Stimulated activated effector memory CD8-positive, alpha-beta T cell treated with anti-CD3 and anti-CD28 coated beads, Interleukin-12 subunit alpha, Interleukin-12 subunit beta, amount 100 ng/mL, for 72 hours (primary cell): Measurements from ENCODE around the gene SLC22A23.
A peak's percentile ranks its signal among the peaks of the same experiment; 100 is the strongest.
"Not testable (repeated sequence)": the region's sequence is repeated elsewhere in the genome, so short reads cannot be mapped to it uniquely, and the experiment has no call there.

ENCODE experiments used
- ATAC-seq: fragments of 150-1000 bp; cut with Tn5 transposase; 2 replicates; pipeline ENCODE4 v1.10.0; 2021
- DNase-seq, 2 donors: peaks; one replicate each; pipeline ENCODE4 v3.0.0; 2021 to 2022; ENCODE audit warnings: low spot score in 2 of 2
- H3K27ac Mint-ChIP-seq: one replicate; pipeline ENCODE4 v1.8.0; 2022; ENCODE audit warnings: mild to moderate bottlenecking, mixed read lengths
- H3K36me3 Mint-ChIP-seq: one replicate; pipeline ENCODE4 v1.8.0; 2022; ENCODE audit warnings: mild to moderate bottlenecking, mixed read lengths
- H3K4me1 Mint-ChIP-seq: one replicate; pipeline ENCODE4 v1.8.0; 2022; ENCODE audit warnings: mixed read lengths
- H3K4me3 Mint-ChIP-seq: one replicate; pipeline ENCODE4 v1.8.0; 2022; ENCODE audit warnings: mild to moderate bottlenecking, mixed read lengths
- H3K9me3 Mint-ChIP-seq: one replicate; pipeline ENCODE4 v1.8.0; 2022; ENCODE audit warnings: mixed read lengths

Gene SLC22A23

DNA sequence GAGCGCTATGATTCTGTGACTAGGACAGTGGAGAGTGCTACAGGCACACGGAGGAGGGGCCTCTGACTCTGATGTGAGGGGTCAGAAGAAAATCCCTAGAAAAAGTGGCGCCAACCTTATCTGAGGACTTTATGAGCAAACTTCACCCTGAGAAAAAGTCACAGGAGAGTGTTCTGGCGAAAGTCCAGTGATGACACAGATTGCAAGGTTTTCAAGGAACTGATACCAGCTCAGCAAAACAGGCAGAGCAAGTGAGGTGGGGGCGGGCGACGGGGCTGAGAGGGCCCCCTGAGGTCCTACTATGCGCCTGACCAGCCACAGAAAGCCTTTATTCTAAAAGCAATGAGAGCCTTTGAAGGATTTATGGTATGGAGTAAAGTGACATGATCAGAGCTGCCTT is 73.3 kb downstream of the SLC22A23 start:
- Mint-ChIP-seq H3K4me3 (no peak overlapping the region), H3K4me1 (no peaks in the 10 kb centered on the region), H3K36me3 (no peaks in the 10 kb centered on the region), H3K27ac (no peak overlapping the region), H3K9me3 (no peaks in the 10 kb centered on the region)
- ATAC-seq (no peak), DNase-seq (no peak)

DNA sequence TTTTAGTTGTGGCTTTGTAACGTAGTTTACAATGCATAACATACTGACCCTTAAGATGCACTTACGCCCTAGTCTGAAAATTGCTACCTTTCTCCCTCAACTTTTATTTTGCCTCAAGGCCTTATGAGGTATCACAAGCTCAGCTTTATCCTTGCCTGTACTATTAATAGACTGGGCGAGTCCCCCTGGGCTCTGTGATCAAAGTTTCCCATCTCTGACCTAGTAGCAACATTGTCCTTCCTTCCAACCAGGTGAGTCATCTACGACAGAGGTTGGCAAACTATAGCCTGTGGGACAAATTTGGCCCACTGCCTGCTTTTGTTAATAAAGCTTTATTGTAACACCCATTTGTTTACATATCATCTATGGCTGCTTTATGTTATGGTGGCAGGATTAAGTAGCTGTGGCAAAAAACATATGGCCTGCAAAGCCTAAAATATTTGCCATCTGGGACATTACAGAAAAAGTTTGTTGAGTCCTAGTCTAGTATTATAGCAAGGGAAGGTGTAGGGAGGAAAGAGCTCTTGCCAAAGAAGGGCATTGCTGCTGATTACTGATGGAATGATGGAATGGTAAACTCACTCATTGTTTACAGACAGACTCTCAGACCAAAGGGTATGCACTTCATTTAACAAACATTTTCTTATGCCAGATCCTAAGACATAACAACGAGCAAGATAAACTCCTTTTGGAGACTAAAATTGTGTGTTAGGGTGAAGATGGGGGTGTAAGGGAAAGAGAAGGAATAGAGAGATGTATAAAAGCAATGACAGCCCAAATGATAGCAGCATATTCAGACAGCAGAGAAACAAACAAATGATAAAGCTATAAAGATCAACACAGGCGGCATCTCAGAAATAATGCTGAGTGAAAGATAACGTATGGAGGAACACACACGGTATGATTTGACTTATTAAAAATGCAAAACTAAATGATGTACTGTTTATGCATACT is 74.2 kb downstream of the SLC22A23 start:
- Mint-ChIP-seq H3K4me3 (no peak overlapping the region), H3K27ac (no peak overlapping the region), H3K4me1 (no peaks in the 10 kb centered on the region), H3K36me3 (no peaks in the 10 kb centered on the region), H3K9me3 (no peaks in the 10 kb centered on the region)
- no peak for DNase-seq
- no peak for ATAC-seq

DNA sequence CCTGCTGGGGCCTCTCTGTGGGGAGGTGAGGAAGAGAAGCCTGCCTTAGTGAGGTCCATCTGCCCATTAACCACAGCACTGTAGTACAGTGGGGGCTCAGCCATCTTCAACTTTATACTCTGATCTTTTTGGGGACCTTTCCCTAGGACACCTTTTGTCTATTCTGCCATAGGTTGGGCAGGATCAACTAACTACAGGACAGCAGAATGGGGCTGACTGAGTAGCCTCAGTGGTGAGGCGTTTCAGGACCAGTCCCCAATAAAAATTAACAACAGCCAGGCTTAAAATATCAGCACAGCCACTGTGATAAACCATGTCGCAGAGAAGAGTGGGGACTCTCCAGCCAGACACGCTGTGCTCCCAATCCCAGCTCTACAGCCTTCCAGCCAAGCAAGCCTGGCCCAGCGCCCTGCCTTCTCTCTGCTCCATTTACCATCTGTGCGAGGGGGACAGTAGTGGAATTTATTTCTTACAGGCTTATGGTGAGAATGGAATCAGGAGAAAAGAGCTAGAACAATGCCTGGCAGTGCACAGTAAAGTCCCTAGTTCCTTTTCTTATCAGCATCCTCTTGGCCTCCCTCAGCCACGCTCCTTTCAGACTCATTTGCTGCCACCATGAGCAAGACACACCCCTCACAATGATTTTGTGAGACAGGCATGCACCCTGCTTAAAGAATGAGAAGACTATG is 75.5 kb downstream of the SLC22A23 start:
- Mint-ChIP-seq H3K4me1 (no peaks in the 10 kb centered on the region), H3K27ac (no peak overlapping the region)

DNA sequence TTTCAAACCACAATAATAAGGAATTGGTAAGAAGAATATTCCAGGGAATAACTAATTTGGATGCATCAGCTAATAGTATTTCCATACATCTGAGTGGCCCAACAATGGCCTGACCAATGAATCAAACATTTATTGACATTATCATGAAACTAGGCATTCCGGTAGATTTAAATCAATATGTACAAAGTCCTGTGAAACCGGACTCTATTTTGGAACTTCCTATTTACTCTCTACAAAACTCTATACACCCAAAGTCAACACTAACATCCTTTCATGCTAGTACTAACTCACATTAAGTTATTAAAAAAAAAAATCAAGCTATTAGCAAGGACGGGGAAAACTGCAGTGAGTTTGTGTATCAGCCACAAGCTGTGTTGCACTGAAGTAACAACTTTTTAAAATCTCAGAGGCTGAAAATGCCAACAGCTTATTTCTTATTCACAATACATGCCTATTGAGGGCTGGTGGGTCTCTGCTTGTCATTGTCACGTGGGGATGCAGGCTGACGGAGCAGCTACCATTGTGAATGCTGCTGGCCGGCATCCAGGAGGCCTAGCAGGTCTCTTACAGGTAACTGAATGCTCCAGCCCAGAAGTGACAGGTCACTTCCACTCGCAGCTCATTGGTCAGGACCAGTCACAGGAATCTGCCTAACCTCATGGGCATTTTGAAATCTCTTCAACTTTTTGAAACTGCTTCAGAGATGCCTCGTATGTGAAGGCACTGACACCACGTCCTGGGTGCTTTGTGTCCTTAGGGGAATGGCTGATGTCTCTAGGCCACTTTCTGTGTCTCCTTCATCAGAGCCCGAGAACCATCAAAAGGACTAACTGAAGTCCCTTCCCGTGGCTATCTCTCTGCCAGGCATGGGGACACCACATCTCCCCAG is 76.3 kb downstream of the SLC22A23 start:
- no peaks in the 10 kb centered on the region for H3K4me1 Mint-ChIP-seq
- H3K9me3 Mint-ChIP-seq = no peaks in the 10 kb centered on the region
- H3K36me3 Mint-ChIP-seq = no peaks in the 10 kb centered on the region
- no peak overlapping the region for H3K27ac Mint-ChIP-seq
- H3K4me3 Mint-ChIP-seq = no peak overlapping the region
- ATAC-seq = no peak
- no peak for DNase-seq

More for the DNA sequence above, 75.5 kb downstream of the SLC22A23 start:
- H3K4me3 Mint-ChIP-seq = no peak overlapping the region
- no peaks in the 10 kb centered on the region for H3K9me3 Mint-ChIP-seq
- no peaks in the 10 kb centered on the region for H3K36me3 Mint-ChIP-seq
- DNase-seq (no peak), ATAC-seq (no peak)

DNA sequence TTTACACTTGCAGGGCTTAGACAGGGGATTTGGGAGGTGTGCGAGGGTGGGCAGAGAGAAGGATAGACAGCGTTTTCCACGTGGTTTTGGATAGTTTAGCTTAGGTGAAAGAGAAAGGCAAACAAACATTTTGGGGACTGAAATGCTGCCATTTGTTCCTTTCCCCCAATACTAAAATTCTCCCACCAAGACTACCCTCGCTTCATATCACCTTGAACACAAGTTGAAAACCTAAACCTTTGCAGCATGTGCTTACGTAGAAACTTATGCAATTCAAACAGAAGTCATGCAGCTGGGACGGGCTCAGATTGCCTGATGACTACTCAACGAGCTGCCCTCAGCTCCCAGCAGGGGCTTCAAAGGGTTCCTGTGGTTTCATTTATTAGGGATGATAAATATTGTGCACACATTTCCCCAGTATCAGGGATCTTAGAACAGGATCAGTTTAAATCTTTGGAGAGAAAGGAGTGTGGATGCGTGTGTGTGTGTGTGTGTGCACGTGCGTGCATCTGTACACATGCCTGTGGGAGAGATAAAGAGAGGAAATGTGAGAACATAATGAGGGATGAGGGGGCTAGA is 77.3 kb downstream of the SLC22A23 start:
- H3K27ac Mint-ChIP-seq = no peak overlapping the region
- no peaks in the 10 kb centered on the region for H3K4me1 Mint-ChIP-seq
- no peak overlapping the region for H3K4me3 Mint-ChIP-seq
- ATAC-seq (no peak), DNase-seq (no peak)
- H3K36me3 Mint-ChIP-seq = no peaks in the 10 kb centered on the region
- H3K9me3 Mint-ChIP-seq = no peaks in the 10 kb centered on the region

DNA sequence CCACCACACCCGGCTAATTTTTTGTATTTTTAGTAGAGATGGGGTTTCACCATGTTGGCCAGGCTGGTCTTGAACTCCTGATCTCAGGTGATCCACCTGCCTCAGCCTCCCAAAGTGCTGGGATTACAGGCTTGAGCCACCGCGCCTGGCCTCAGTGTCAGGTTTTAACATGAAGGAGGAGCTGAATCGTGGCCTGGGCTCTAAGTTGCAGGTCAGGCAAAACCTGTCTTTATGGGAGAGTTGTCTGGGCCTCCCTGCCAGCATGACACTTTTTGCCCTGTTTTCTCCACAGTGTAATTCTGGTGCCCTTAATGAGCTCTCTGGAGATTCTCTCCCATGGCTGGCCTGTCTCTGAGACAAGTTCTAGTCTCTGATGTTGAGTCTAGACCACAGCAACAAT is 78.0 kb downstream of the SLC22A23 start:
- not testable (repeated sequence) for H3K4me1 Mint-ChIP-seq, DNase-seq, H3K4me3 Mint-ChIP-seq, H3K36me3 Mint-ChIP-seq, H3K27ac Mint-ChIP-seq, H3K9me3 Mint-ChIP-seq, ATAC-seq

DNA sequence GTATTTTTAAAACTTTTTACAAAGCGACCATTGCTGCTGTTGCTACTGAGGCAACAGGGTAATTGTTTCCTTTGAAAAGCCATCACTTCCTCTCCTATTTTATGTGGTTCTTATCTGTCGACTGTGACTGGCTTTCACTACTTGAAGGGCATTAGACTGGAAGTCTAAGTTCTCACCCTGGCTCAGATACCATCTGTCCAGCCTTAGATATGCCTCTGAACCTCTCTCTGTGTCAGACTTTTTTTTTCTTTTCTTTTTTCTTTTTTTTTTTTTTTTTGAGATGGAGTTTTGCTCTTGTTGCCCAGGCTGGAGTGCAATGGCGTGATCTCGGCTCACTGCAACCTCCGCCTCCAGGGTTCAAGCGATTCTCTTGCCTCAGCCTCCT is 78.5 kb downstream of the SLC22A23 start:
- H3K36me3 Mint-ChIP-seq, H3K4me1 Mint-ChIP-seq, DNase-seq, H3K4me3 Mint-ChIP-seq, H3K27ac Mint-ChIP-seq, H3K9me3 Mint-ChIP-seq: not testable (repeated sequence)
- peak; percentile 35 for ATAC-seq

DNA sequence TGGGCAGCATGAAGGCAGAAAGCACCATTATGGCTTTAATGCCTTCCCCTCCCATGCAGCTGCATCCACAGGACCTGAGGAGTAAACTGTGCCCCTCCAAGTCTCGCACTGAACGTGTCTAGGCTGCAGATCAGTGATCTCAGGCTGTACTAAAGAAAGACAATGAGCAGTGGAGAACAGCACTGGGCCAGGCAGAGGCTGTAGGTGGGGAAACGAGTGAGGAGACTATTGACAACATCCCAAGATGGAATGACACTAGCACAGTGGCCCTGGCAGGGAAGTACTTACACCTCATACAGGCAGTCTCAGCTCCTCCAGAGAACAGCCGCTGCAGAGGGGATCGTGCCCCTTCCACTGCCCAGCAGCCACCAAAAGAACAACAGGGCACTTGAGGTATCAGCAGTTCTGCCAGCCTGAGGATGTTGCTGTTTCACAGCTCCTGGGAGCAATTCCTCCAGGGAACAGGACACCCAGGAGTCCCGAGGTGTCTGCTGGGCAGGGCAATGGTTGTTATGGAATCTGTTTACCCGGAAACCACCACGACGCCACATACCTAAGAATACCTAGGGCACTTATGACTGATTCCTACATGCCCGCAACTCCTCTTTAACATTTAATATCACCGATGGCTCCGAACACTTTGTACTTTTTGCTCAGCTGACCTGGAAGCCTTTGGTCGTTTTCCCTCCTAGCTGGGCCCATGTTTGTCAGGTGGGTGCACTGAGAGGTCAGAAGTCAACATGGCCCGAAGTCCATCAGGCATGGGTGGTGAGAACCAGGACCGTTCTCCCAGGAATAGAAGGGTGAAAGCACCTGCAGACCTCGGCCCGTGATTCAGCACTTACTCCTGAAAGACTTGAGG is 79.1 kb downstream of the SLC22A23 start:
- H3K9me3 Mint-ChIP-seq = no peaks in the 10 kb centered on the region
- no peak overlapping the region for H3K27ac Mint-ChIP-seq
- H3K4me1 Mint-ChIP-seq = no peaks in the 10 kb centered on the region
- ATAC-seq (peak; percentile 29), DNase-seq (no peak)
- H3K4me3 Mint-ChIP-seq = no peak overlapping the region
- H3K36me3 Mint-ChIP-seq = no peaks in the 10 kb centered on the region

DNA sequence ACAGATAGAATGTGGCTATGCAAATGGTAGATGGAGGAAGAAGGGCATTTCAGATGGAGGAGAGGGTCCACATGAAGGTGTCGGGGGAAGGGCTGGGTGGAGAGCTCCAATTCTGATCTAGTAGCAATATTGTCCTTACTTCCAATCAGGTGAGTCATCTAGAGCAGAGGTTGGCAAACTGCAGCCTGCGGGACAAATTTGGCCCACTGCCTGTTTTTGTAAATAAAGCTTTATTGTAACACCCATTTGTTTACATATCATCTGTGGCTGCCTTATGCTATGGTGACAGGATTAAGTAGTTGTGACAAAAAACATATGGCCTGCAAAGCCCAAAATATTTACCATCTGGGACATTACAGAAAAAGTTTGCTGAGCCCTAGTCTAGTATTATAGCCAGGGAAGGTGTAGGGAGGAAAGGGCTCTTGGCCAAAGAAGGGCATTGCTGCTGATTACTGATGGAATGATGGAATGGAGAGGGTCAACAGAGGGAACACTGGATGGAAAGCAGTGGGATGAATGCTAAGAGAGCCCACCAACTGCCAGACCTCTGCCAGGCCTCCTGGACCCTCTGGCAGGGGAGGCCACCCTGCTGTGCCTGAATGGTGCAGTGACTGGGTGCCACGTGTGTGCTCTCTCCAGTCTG is 79.8 kb downstream of the SLC22A23 start:
- no peaks in the 10 kb centered on the region for H3K9me3 Mint-ChIP-seq
- H3K36me3 Mint-ChIP-seq = no peaks in the 10 kb centered on the region
- H3K27ac Mint-ChIP-seq = no peak overlapping the region
- DNase-seq (no peak), ATAC-seq (no peak)
- no peaks in the 10 kb centered on the region for H3K4me1 Mint-ChIP-seq
- H3K4me3 Mint-ChIP-seq = no peak overlapping the region

DNA sequence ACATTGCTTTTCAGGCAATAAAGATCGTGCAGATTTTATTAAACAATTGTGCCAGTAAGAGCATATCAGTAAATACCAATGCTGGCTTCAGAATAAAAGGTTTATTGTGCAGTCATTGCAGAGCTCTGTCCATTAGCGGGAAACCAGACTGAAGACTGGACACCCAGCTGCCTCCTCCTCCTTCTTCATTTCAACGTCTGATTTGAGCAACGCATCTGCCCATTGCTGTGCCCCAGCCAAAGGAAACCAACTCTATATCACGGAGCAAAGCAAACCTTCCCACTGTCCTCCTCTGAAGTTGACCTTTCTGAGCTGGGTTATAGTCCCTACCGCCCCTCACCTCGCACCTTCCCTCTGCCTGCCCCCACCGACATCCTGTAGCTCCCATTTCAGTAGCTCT is 80.8 kb downstream of the SLC22A23 start:
- H3K9me3 Mint-ChIP-seq = no peaks in the 10 kb centered on the region
- H3K4me1 Mint-ChIP-seq = no peaks in the 10 kb centered on the region
- ATAC-seq (no peak), DNase-seq (no peak)
- no peak overlapping the region for H3K27ac Mint-ChIP-seq
- H3K36me3 Mint-ChIP-seq = no peaks in the 10 kb centered on the region
- no peak overlapping the region for H3K4me3 Mint-ChIP-seq

DNA sequence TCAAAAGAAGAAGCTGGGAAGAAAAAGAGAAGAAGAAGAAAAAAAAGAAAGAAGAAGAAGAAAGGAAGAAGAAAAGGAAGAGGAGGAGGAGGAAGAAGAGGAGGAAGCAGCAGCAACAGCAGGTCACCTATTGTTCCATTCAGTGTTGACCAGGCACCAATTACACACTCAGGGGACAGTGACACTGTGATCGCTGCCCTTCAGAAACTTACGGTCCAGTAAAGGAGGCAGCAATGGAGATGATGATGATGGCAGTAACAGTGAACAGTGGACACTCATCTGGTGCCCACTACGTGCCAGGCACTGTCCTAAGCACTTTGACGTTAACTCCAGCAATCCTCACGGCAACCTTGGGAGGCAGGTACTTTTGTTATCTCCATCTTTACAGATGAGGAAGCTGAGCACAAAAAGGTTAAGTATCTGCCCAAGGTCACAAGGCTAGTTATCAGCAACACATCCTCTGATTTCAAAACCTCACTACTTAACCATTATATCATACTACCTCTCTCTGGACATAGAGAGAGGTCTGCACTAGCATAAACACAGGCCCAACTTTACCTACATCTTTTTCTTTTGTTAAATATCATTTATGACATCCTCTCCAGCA is 83.2 kb downstream of the SLC22A23 start:
- Mint-ChIP-seq H3K4me1 (no peaks in the 10 kb centered on the region), H3K4me3 (no peak overlapping the region), H3K36me3 (no peaks in the 10 kb centered on the region), H3K27ac (no peak overlapping the region), H3K9me3 (no peaks in the 10 kb centered on the region)
- DNase-seq = no peak
- ATAC-seq = no peak

DNA sequence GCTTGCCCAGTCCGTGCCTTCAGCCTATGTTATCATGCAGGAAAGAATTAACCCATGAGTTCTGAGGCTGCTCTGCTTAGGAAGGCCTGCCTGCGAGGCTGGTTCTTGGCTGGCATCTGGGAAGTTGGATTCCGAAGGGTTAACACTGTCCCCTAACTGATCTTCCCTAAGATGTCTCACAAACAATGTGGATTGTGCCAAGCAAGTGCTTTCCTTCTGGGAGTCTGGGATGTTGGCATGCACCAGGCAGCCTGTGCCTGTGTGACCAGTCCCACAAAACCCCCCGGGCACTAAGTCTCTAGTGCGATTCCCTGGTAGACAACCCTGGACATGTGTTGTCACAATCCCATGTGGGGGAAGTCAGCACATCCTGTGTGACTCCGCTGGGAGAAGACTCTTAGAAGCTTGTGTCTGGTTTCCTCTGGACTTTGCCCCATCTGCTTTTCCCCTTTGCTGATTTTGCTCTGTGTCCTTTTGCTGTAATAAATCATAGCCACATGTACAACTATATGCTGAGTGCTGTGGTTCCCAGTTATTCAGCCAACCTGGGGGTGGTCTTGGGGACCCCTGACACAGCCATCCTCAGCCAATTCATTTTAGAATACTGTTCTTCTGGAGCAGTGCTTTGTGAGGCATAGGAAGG is 83.8 kb downstream of the SLC22A23 start:
- no peaks in the 10 kb centered on the region for H3K4me1 Mint-ChIP-seq
- ATAC-seq = no peak

DNA sequence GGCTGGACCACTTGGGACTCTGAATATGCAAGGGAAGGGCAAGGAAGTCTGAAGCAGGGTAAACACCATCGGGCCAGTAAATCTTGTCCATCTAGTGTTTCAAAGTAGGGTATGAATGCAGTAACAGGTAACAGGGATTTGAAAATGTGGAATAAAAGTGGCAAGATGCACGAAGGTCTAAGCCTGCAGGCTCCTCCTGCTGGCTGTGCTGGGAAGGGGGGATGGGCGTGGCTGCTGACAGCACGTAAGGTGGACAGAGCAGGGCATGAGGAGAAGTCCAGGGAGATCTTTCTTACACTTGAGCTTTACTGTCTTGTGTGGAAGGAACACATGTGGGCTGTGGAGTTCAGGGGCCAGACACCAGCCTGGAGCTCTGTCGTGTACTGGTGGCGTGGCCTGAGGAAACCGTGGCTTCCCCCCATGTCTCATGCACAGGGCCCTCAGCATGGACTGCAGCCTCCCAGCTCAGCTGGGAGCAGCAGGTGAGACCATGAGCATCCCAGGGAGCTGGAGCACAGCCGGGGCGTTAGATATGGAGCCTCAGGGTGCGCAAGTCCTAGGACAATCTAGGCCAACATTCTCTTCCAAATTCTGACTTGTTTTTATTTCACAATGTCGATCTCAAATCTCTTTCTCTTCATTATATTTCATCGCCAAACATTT is 84.5 kb downstream of the SLC22A23 start:
- H3K27ac Mint-ChIP-seq = peak overlapping the region; percentile 7
- H3K4me3 Mint-ChIP-seq = no peak overlapping the region
- no peak for ATAC-seq
- DNase-seq = no peak
- H3K4me1 Mint-ChIP-seq = no peaks in the 10 kb centered on the region
- H3K9me3 Mint-ChIP-seq = no peaks in the 10 kb centered on the region
- H3K36me3 Mint-ChIP-seq = no peaks in the 10 kb centered on the region

More for the DNA sequence above, 83.8 kb downstream of the SLC22A23 start:
- Mint-ChIP-seq H3K27ac (no peak overlapping the region), H3K4me3 (no peak overlapping the region), H3K9me3 (no peaks in the 10 kb centered on the region), H3K36me3 (no peaks in the 10 kb centered on the region)
- no peak for DNase-seq
